Thoracic aorta (tissue), 2 donors: Measurements from ENCODE around the gene CCDC85C. TPM values are rescaled to one million over a fixed set of nuclear protein-coding genes. Genes with fewer than 3 reads are reported as not detected.

Experiments
- ATAC-seq: fragments of 150-250 bp; one replicate; pipeline ENCODE4 v1.8.0; 2017; ENCODE audit warnings: low read depth; ENCODE audit not compliant: insufficient number of reproducible peaks, low FRiP score
- DNase-seq: peaks from one replicate; pipeline ENCODE4 v3.0.0-alpha.2; 2020; ENCODE audit warnings: low spot score
- H3K27ac ChIP-seq, 2 donors: fragments of 200-600 bp; sonication (generic); 1 replicate in 1 of 2; 2 replicates in 1 of 2; pipeline ENCODE4 v1.5.1; 2016; ENCODE audit warnings: mild to moderate bottlenecking in 2 of 2, moderate library complexity in 2 of 2
- H3K27me3 ChIP-seq: fragments of 200-600 bp; sonication (generic); replicated peaks from 2 replicates; pipeline ENCODE4 v1.6.0; 2016; ENCODE audit warnings: mild to moderate bottlenecking; ENCODE audit not compliant: insufficient read depth
- H3K36me3 ChIP-seq: fragments of 200-600 bp; sonication (generic); one replicate; pipeline ENCODE4 v1.5.1; 2016
- H3K4me1 ChIP-seq, 2 donors: fragments of 200-600 bp; sonication (generic); 1 replicate in 1 of 2; 2 replicates in 1 of 2; pipeline versions ENCODE4 v1.5.1 to v1.6.0; 2016; ENCODE audit warnings: low read depth in 2 of 2, mild to moderate bottlenecking in 1 of 2; ENCODE audit not compliant: control insufficient read depth in 1 of 2
- H3K4me3 ChIP-seq: fragments of 200-600 bp; sonication (generic); 2 replicates; pipeline ENCODE4 v1.5.1; 2016; ENCODE audit warnings: mild to moderate bottlenecking
- H3K9me3 ChIP-seq: fragments of 200-600 bp; sonication (generic); 2 replicates; pipeline ENCODE4 v1.5.1; 2016
- total RNA-seq, 2 donors: library from RNA; depleted of rRNA; stranded (reverse); fragments of >200 nt; gene quantifications; one replicate each; pipeline versions ENCODE4 v1.1.0 to v1.2.3, GENCODE V29; 2016
- TF ChIP-seq, protein P1 (sequence below): fragments of 200-600 bp; sonication (generic); IDR thresholded peaks from one replicate; pipeline ENCODE4 v1.5.1; 2019; ENCODE audit warnings: antibody characterized with exemption

The CCDC85C gene
- total RNA-seq, 2 donors from 2014 or later = 1.5 to 4.1 TPM

DNA sequence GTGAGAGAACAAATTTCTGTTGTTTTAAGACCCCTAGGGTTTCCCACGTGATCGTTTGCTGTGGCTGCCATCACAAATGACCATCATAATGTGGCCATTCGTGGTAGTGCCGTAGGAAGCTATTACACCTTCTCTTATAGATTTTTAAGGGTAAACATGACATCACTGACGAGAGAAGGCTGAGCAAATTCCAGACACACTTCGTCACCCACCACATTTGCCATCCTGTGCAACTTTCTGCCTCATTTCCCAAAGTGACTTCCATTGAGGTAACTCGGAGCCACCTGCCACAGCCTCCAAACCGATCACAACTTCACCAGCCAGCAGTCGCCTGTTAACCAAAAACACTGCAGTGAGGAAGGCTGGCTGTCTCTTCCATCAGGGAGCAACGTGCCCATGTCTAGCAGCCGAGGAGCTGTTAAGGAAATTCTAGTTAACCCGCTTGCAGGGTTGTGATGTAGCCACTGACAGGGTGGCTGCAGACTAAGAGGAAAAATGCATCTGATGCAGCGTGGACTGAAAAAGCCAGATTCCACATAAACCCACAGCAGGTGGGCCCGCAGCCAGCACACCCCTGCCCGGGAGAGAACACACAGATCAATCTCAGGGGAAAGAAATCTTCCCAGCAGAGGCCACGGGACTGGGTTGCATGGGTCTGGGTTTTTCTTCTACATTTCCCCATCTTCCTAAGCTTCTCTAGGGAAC, 44.6 kb downstream of the CCDC85C start:
- H3K9me3 ChIP-seq = no peaks in the 10 kb centered on the region
- H3K27me3 ChIP-seq = no peaks in the 10 kb centered on the region
- no peak overlapping the region for H3K4me3 ChIP-seq
- H3K27ac ChIP-seq = no peak overlapping the region
- TF ChIP-seq, protein P1, sequence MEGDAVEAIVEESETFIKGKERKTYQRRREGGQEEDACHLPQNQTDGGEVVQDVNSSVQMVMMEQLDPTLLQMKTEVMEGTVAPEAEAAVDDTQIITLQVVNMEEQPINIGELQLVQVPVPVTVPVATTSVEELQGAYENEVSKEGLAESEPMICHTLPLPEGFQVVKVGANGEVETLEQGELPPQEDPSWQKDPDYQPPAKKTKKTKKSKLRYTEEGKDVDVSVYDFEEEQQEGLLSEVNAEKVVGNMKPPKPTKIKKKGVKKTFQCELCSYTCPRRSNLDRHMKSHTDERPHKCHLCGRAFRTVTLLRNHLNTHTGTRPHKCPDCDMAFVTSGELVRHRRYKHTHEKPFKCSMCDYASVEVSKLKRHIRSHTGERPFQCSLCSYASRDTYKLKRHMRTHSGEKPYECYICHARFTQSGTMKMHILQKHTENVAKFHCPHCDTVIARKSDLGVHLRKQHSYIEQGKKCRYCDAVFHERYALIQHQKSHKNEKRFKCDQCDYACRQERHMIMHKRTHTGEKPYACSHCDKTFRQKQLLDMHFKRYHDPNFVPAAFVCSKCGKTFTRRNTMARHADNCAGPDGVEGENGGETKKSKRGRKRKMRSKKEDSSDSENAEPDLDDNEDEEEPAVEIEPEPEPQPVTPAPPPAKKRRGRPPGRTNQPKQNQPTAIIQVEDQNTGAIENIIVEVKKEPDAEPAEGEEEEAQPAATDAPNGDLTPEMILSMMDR = no peak
- peaks cover 3 to 35% of the 10 kb centered on the region in 2 donors for H3K4me1 ChIP-seq
- no peaks in the 10 kb centered on the region for H3K36me3 ChIP-seq
- DNase-seq = no peak
- no peak for ATAC-seq

DNA sequence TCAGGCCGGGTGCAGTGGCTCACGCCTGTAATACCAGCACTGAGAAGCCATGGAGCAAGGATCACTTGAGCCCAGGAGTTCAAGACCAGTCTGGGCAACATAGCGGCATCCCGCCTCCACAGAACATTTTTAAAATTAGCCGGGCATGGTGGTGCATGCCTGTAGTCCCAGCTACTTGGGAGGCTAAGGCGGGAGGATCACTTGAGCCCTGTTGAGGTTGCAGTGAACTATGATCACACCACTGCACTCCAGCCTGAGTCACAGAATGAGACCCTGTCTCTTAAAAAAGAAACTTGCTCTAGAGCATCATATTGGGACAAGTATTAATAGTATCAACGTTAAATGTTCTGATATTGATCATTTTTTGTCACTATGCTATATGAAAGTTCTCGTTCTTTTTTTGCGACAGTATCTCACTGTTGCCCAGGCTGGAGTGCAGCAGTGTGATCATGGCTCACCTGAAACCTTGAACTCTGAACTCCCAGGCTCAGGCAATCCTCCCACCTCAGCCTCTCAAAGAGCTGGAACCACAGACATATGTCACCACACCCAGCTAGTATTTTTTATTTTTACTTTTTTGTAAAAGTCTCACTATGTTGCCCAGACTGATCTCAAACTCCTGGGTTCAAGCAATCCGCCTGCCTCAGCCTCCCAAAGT, 47.7 kb downstream of the CCDC85C start:
- H3K4me3 ChIP-seq = no peak overlapping the region
- H3K27ac ChIP-seq = no peak overlapping the region
- no peaks in the 10 kb centered on the region for H3K27me3 ChIP-seq
- no peaks in the 10 kb centered on the region for H3K36me3 ChIP-seq
- H3K4me1 ChIP-seq = peaks cover 0 to 6% of the 10 kb centered on the region in 2 donors
- DNase-seq (no peak), ATAC-seq (no peak)
- TF ChIP-seq, protein P1 = no peak
- H3K9me3 ChIP-seq = no peaks in the 10 kb centered on the region

- H3K36me3 ChIP-seq = no peaks in the 10 kb centered on the region
- H3K27me3 ChIP-seq = no peaks in the 10 kb centered on the region
- H3K27ac ChIP-seq = no peak overlapping the region
- no peak overlapping the region for H3K4me3 ChIP-seq
- ATAC-seq = no peak
- TF ChIP-seq, protein P1 = no peak
- no peaks in the 10 kb centered on the region for H3K4me1 ChIP-seq
- DNase-seq = no peak
- H3K9me3 ChIP-seq = no peaks in the 10 kb centered on the region
These were observed 49.1 kb downstream of the CCDC85C start for GRCh38 chr14:99554757-99555531.

- H3K9me3 ChIP-seq = no peaks in the 10 kb centered on the region
- ATAC-seq (no peak), DNase-seq (no peak)
- H3K4me1 ChIP-seq = no peaks in the 10 kb centered on the region
- no peaks in the 10 kb centered on the region for H3K27me3 ChIP-seq
- TF ChIP-seq, protein P1 = no peak
- H3K27ac ChIP-seq = no peak overlapping the region
- H3K36me3 ChIP-seq = no peaks in the 10 kb centered on the region
- no peak overlapping the region for H3K4me3 ChIP-seq
These were observed 49.8 kb downstream of the CCDC85C start for GRCh38 chr14:99554184-99554583.
